GM23338 (cell line): ENCODE data around the gene ZNF567. TPM values are rescaled to one million over a fixed set of nuclear protein-coding genes. Genes with fewer than 3 reads are reported as not detected.

Experiments
- ATAC-seq: fragments of 200-7000 bp; cut with Tn5 transposase; 3 replicates; pipeline ENCODE4 v1.9.1; 2020
- DNase-seq: peaks from one replicate; pipeline ENCODE4 v3.0.0-alpha.2; 2015; ENCODE audit warnings: low spot score
- H2AFZ ChIP-seq: fragments of 200-600 bp; sonication (generic); 2 replicates; pipeline ENCODE4 v1.8.0; 2016; ENCODE audit warnings: antibody characterized with exemption, mild to moderate bottlenecking, moderate library complexity
- H3F3A ChIP-seq: fragments of 200-600 bp; sonication (generic); replicated peaks from 2 replicates; pipeline ENCODE4 v1.8.0; 2017; ENCODE audit warnings: antibody characterized with exemption, mixed run types, low read depth
- H3K27ac ChIP-seq: fragments of 200-600 bp; sonication (generic); 2 replicates; pipeline ENCODE4 v1.6.1; 2016; ENCODE audit warnings: low read depth
- H3K27me3 ChIP-seq: fragments of 200-600 bp; sonication (generic); 2 replicates; pipeline ENCODE4 v1.8.0; 2016; ENCODE audit warnings: mild to moderate bottlenecking, mixed run types, moderate library complexity; ENCODE audit not compliant: insufficient read depth
- H3K36me3 ChIP-seq: fragments of 200-600 bp; sonication (generic); 2 replicates; pipeline ENCODE4 v1.8.0; 2016; ENCODE audit warnings: mild to moderate bottlenecking; ENCODE audit not compliant: insufficient read depth
- H3K4me1 ChIP-seq: fragments of 200-600 bp; sonication (generic); 2 replicates; pipeline ENCODE4 v1.8.0; 2016; ENCODE audit warnings: mild to moderate bottlenecking, moderate library complexity; ENCODE audit not compliant: insufficient read depth
- H3K4me2 ChIP-seq: fragments of 200-600 bp; sonication (generic); 2 replicates; pipeline ENCODE4 v1.7.1; 2017; ENCODE audit warnings: mixed run types
- H3K4me3 ChIP-seq: fragments of 200-600 bp; sonication (generic); 2 replicates; pipeline ENCODE4 v1.6.1; 2016; ENCODE audit warnings: mixed run types
- H3K79me2 ChIP-seq: fragments of 200-600 bp; sonication (generic); replicated peaks from 2 replicates; pipeline ENCODE4 v1.8.0; 2017; ENCODE audit warnings: mild to moderate bottlenecking; ENCODE audit not compliant: insufficient read depth
- H3K9me2 ChIP-seq: fragments of 200-600 bp; sonication (generic); 2 replicates; pipeline ENCODE4 v1.8.0; 2017; ENCODE audit not compliant: insufficient read depth
- H4K20me1 ChIP-seq: fragments of 200-600 bp; sonication (generic); replicated peaks from 2 replicates; pipeline ENCODE4 v1.8.0; 2017; ENCODE audit warnings: mild to moderate bottlenecking; ENCODE audit not compliant: insufficient read depth
- H3K27ac Mint-ChIP-seq: 2 replicates; pipeline ENCODE4 v1.8.0; 2020; ENCODE audit warnings: inconsistent platforms, mild to moderate bottlenecking, moderate library complexity, mixed read lengths
- H3K27me3 Mint-ChIP-seq: 3 replicates; pipeline ENCODE4 v1.8.0; 2022; ENCODE audit warnings: low read depth, mild to moderate bottlenecking, moderate library complexity, mixed read lengths, inconsistent platforms; ENCODE audit not compliant: insufficient read depth, poor library complexity
- H3K36me3 Mint-ChIP-seq: 3 replicates; pipeline ENCODE4 v1.8.0; 2021; ENCODE audit warnings: low read depth, mild to moderate bottlenecking, inconsistent platforms, moderate library complexity, mixed read lengths
- H3K4me1 Mint-ChIP-seq: 3 replicates; pipeline ENCODE4 v1.8.0; 2020; ENCODE audit warnings: mild to moderate bottlenecking, inconsistent platforms, mixed read lengths
- H3K4me3 Mint-ChIP-seq: 3 replicates; pipeline ENCODE4 v1.8.0; 2021; ENCODE audit warnings: moderate library complexity, mild to moderate bottlenecking, inconsistent platforms, mixed read lengths
- H3K9me3 Mint-ChIP-seq: 3 replicates; pipeline ENCODE4 v1.8.0; 2020; ENCODE audit warnings: moderate library complexity, mild to moderate bottlenecking, inconsistent platforms, mixed read lengths
- CREB1 ChIP-seq: fragments of 250-450 bp; sonication (Bioruptor Pico); IDR thresholded peaks from 2 replicates; pipeline ENCODE4 v1.5.0; 2020; ENCODE audit warnings: low read depth, mild to moderate bottlenecking, moderate library complexity
- ETS1 ChIP-seq: IDR thresholded peaks from 2 replicates; pipeline ENCODE4 v1.6.1; 2016; ENCODE audit warnings: antibody characterized with exemption
- EZH2 ChIP-seq: fragments of 200-600 bp; sonication (generic); IDR thresholded peaks from one replicate; pipeline ENCODE4 v1.8.0; 2017; ENCODE audit warnings: antibody characterized with exemption, mild to moderate bottlenecking, low read depth; ENCODE audit not compliant: unreplicated experiment
- JUNB ChIP-seq: IDR thresholded peaks from one replicate; pipeline ENCODE4 v1.6.1; 2016; ENCODE audit warnings: antibody characterized with exemption; ENCODE audit not compliant: unreplicated experiment
- NANOG ChIP-seq: IDR thresholded peaks from 2 replicates; pipeline ENCODE4 v1.6.1; 2016; ENCODE audit warnings: antibody characterized with exemption, borderline replicate concordance
- ZNF114 ChIP-seq: fragments of 250-450 bp; sonication (Bioruptor Pico); IDR thresholded peaks from 2 replicates; pipeline ENCODE4 v1.5.0; 2020; ENCODE audit warnings: mild to moderate bottlenecking, moderate library complexity
- ZNF331 ChIP-seq: fragments of 250-450 bp; sonication (Bioruptor Pico); IDR thresholded peaks from 2 replicates; pipeline ENCODE4 v1.5.0; 2020; ENCODE audit warnings: low read depth, mild to moderate bottlenecking, moderate library complexity
- polyA plus RNA-seq: library from polyadenylated mRNA; unstranded; fragments of >200 nt; fragmentation: Nextera tagmentation; extraction: Ambion mirVana; gene quantifications from 2 replicates; pipeline ENCODE4 v1.2.1, GENCODE V29; 2016
- total RNA-seq: library from RNA; depleted of rRNA; stranded (reverse); fragments of >200 nt; shearing (Covaris generic); gene quantifications from 2 replicates; pipeline ENCODE4 v1.2.3, GENCODE V29; 2014
- TF ChIP-seq, protein P1 (sequence below), 2 experiments: fragments of 200-600 bp in 1 of 2; sonication (generic) in 1 of 2; conservative IDR thresholded peaks; 2 replicates each; pipeline versions ENCODE4 v1.5.1 to v1.6.1; 2016 to 2017; ENCODE audit warnings: antibody characterized with exemption in 2 of 2, low read depth in 2 of 2, mild to moderate bottlenecking in 2 of 2, moderate library complexity in 1 of 2
- TF ChIP-seq, protein P2 (sequence below): fragments of 250-450 bp; sonication (Bioruptor Pico); IDR thresholded peaks from 2 replicates; pipeline ENCODE4 v1.5.0; 2020; ENCODE audit warnings: mild to moderate bottlenecking, moderate library complexity

Gene ZNF567
- total and polyA plus RNA-seq, 2 experiments from 2014 or later: 15.6 to 17.6 TPM

DNA sequence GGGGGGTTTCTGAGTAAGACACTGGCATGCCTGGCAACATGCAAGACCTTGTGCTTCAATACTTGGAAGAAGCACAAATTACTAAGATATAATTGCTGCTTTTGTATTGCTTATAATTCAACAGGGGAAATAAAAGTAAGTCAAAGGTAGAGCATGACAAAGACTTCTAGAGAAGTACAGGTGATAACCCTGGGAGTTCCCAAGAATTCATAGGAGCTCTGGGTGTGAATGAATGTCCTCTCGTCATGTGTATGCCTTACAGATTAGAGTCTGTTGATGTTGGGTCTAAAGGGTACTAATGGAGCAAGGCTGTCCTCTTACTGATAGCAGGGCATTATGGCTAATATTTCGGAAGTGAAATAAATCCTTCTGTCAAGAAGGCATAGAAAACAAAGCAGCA lies 13.2 kb upstream of the ZNF567 start:
- DNase-seq: no peak
- Histone ChIP-seq H3K4me1 (no peaks in the 10 kb centered on the region), H3K79me2 (peaks cover 35% of the 10 kb centered on the region), H3F3A (no peaks in the 10 kb centered on the region), H3K27ac (no peak overlapping the region), H3K4me2 (no peak overlapping the region), H2AFZ (no peak overlapping the region), H3K36me3 (peaks cover 12% of the 10 kb centered on the region; the same call in 1 of the 2 replicates), H4K20me1 (peaks cover 13% of the 10 kb centered on the region), H3K27me3 (no peaks in the 10 kb centered on the region), H3K9me2 (no peaks in the 10 kb centered on the region; the same call in 1 of the 2 replicates), H3K4me3 (no peak overlapping the region)
- Mint-ChIP-seq H3K27ac (no peak overlapping the region), H3K4me1 (no peaks in the 10 kb centered on the region), H3K27me3 (peaks cover 1% of the 10 kb centered on the region), H3K36me3 (peaks cover 49% of the 10 kb centered on the region), H3K4me3 (no peak overlapping the region), H3K9me3 (peaks cover 27% of the 10 kb centered on the region)
- TF ChIP-seq NANOG: no peak
- TF ChIP-seq ETS1: no peak
- no peak for TF ChIP-seq CREB1
- TF ChIP-seq, protein P1, sequence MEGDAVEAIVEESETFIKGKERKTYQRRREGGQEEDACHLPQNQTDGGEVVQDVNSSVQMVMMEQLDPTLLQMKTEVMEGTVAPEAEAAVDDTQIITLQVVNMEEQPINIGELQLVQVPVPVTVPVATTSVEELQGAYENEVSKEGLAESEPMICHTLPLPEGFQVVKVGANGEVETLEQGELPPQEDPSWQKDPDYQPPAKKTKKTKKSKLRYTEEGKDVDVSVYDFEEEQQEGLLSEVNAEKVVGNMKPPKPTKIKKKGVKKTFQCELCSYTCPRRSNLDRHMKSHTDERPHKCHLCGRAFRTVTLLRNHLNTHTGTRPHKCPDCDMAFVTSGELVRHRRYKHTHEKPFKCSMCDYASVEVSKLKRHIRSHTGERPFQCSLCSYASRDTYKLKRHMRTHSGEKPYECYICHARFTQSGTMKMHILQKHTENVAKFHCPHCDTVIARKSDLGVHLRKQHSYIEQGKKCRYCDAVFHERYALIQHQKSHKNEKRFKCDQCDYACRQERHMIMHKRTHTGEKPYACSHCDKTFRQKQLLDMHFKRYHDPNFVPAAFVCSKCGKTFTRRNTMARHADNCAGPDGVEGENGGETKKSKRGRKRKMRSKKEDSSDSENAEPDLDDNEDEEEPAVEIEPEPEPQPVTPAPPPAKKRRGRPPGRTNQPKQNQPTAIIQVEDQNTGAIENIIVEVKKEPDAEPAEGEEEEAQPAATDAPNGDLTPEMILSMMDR (conservative IDR thresholded peaks at IDR 0.05; ENCODE audit: low read depth in 2 of 2): no peak
- no peak for TF ChIP-seq EZH2
- TF ChIP-seq, protein P2, sequence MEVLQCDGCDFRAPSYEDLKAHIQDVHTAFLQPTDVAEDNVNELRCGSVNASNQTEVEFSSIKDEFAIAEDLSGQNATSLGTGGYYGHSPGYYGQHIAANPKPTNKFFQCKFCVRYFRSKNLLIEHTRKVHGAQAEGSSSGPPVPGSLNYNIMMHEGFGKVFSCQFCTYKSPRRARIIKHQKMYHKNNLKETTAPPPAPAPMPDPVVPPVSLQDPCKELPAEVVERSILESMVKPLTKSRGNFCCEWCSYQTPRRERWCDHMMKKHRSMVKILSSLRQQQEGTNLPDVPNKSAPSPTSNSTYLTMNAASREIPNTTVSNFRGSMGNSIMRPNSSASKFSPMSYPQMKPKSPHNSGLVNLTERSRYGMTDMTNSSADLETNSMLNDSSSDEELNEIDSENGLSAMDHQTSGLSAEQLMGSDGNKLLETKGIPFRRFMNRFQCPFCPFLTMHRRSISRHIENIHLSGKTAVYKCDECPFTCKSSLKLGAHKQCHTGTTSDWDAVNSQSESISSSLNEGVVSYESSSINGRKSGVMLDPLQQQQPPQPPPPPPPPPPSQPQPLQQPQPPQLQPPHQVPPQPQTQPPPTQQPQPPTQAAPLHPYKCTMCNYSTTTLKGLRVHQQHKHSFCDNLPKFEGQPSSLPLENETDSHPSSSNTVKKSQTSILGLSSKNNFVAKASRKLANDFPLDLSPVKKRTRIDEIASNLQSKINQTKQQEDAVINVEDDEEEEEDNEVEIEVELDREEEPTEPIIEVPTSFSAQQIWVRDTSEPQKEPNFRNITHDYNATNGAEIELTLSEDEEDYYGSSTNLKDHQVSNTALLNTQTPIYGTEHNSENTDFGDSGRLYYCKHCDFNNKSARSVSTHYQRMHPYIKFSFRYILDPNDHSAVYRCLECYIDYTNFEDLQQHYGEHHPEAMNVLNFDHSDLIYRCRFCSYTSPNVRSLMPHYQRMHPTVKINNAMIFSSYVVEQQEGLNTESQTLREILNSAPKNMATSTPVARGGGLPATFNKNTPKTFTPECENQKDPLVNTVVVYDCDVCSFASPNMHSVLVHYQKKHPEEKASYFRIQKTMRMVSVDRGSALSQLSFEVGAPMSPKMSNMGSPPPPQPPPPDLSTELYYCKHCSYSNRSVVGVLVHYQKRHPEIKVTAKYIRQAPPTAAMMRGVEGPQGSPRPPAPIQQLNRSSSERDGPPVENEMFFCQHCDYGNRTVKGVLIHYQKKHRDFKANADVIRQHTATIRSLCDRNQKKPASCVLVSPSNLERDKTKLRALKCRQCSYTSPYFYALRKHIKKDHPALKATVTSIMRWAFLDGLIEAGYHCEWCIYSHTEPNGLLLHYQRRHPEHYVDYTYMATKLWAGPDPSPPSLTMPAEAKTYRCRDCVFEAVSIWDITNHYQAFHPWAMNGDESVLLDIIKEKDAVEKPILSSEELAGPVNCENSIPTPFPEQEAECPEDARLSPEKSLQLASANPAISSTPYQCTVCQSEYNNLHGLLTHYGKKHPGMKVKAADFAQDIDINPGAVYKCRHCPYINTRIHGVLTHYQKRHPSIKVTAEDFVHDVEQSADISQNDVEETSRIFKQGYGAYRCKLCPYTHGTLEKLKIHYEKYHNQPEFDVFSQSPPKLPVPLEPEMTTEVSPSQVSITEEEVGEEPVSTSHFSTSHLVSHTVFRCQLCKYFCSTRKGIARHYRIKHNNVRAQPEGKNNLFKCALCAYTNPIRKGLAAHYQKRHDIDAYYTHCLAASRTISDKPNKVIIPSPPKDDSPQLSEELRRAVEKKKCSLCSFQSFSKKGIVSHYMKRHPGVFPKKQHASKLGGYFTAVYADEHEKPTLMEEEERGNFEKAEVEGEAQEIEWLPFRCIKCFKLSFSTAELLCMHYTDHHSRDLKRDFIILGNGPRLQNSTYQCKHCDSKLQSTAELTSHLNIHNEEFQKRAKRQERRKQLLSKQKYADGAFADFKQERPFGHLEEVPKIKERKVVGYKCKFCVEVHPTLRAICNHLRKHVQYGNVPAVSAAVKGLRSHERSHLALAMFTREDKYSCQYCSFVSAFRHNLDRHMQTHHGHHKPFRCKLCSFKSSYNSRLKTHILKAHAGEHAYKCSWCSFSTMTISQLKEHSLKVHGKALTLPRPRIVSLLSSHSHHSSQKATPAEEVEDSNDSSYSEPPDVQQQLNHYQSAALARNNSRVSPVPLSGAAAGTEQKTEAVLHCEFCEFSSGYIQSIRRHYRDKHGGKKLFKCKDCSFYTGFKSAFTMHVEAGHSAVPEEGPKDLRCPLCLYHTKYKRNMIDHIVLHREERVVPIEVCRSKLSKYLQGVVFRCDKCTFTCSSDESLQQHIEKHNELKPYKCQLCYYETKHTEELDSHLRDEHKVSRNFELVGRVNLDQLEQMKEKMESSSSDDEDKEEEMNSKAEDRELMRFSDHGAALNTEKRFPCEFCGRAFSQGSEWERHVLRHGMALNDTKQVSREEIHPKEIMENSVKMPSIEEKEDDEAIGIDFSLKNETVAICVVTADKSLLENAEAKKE (CRISPR knock-in tag): no peak
- TF ChIP-seq JUNB: no peak
- no peak for TF ChIP-seq ZNF114 (CRISPR knock-in tag)
- no peak for TF ChIP-seq ZNF331 (CRISPR knock-in tag)
- no peak for ATAC-seq
